HG03575 (cell line): Measurements from ENCODE around the gene TSC22D3.
A peak's percentile ranks its signal among the peaks of the same experiment; 100 is the strongest.
"Not testable (repeated sequence)": the region's sequence is repeated elsewhere in the genome, so short reads cannot be mapped to it uniquely, and the experiment has no call there.

Source experiments
- ATAC-seq: cut with Tn5 transposase; IDR thresholded peaks from one replicate; pipeline ENCODE4 v1.9.1; 2021; ENCODE audit not compliant: unreplicated experiment, insufficient number of reproducible peaks, low FRiP score; ENCODE audit errors: extremely low read depth

The TSC22D3 gene

DNA sequence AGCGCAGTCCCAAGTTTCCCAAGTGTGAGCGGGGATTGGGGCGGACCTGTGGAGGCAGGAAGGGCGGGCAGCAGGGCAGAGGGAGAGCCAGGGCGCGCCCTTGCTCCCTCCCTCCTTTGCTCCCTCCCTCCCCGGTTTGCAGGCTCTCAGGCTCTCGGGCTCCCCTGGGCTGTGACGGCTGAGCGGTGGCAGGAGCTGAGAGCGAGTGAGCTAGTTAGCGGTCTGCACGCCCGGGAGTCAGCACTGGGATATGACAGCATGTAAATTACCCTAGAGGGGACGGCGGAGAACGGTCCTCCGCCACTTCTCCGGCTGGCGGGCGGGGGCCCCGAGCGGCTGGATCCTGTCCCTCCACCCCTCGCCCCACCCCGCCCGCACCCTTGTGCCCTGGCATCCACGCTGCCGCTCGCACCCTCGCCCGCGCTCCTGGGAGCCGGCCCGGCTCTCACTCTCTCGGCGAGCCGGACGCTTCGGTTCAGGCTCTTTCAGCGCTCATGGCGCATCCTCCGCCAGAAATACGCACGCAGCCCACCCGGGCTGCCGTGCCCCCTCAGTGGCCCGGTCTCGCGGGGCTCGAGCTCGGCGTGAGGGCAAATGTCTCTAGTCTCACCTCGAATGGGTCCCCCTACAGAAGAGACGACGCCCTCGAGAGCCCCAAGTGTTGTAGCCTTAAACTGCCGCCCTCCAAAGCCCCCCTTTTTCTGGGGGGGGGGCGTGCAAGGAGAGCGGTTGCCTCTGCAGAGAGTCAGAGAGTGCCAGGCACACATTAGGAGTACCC, at the start of gene TSC22D3:
TSS of gene TSC22D3 (minus strand) at position 54 of the 778 bp plus-strand sequence. CDS start 368 bp downstream, outside the sequence.
- ATAC-seq: no peak

DNA sequence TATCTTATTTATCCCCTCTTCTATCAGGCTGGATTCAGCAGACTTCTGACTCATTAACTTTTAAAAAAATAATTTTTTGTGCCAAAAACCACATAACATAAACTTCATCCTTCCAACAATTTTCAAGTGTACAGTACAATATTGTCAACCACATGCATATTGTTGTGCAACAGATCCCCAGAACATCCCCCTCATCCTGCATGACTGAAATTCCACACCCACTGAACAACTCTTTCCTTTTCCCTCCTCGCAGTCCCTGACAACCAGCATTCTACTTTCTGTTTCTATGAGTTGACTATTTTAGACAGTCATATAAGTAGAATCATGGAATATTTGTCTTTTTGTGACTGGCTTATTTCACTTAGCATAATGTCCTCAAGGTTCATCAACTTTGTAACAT, 47.9 kb upstream of the TSC22D3 start:
- no peak for ATAC-seq

DNA sequence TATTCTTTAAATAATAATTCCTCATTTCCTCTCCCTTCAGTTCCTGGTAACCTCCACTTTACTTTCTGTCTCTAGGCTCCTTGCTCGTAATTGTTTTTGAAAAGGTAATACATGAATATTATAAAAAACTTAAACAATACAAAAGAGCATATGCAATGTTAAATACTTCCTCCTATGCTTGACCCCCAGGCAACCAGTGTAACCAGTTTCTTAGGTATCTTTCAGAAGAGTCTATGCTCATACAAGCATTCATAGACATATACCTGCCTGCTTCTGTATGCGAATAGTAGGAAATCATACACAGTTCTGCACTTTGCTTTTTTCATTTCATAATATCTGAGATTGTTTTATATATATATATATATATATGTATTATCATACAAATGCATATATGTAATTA, 47.5 kb upstream of the TSC22D3 start:
- no peak for ATAC-seq

DNA sequence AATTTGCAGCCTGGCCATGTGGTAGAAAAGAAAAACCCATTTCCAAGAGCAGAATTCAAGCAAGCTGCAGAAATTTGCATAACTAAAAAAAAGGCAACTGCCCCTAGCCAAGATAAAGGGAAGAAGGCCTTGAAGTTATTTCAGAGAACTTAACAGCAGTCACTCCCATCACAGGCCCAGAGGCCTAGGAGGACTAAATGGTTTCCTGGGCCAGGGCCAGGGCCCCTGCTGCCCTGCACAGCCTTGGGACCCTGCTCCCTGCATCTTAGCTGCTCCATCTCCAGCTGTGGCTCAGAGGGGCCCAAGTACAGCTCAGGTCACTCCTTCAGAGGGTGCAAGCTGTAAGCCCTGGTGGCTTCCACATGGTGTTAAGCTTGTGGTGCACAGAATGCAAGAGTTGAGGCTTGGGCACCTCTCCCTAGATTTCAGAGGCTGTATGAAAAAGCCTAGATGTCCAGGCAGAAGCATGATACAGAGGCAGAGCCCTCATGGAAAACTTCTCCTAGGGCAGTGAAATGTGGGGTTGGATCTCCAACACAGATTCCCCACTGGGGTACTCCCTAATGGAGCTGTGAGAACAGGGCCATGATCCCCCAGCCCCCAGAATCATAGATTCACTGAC, 43.4 kb upstream of the TSC22D3 start:
- ATAC-seq: no peak

DNA sequence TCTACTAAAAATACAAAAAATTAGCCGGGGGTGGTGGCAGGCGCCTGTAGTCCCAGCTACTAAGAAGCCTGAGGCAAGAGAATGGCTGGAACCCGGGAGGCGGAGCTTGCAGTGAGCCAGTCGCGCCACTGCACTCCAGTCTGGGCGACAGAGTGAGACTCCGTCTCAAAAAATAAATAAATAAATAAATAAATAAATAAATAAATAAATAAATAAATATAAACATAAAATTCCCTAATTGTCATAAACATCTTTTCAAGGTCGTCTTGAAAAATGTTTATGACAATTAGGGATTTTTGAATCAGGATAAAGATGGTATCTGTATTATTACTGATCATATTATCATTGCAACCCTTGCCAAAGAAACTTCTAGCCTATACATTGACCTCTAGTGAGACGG, 34.5 kb upstream of the TSC22D3 start:
- not testable (repeated sequence) for ATAC-seq

DNA sequence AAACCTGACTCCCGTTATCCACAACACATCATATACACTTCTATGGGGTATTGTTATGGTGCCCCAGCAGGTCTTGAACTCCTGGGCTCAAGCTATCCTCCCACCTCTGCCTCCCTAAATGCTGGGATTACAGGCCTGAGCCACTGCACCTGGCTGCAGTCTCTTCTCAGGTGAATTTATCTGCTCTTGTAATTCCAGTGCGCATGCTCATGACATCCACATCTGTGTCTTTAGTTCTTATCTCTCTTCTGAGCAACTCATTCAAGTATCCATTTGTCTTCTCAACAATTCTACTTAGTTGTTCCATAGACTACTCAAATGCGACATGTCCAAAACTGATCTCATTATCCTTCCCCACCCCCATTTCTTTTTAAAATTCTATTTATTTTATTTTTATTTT, 29.6 kb upstream of the TSC22D3 start:
- no peak for ATAC-seq

DNA sequence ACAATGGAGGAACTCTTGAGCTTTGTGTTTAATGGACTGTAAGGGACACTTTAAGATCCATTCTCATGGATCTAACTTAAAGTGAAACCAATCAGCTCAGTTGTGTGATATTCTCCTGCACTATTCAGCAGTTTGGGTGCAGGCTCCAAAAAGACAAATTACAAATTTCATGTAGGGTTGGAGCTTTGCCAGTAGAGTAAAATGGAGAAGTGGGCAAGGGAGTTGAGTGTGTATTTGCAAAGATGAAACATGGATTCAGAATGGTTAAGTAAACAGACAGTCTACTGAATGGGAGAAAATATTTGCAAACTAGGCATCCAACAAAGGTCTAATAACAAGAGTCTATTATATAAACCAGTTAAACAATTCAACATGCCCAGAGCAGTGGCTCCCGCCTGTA, 28.8 kb upstream of the TSC22D3 start:
- ATAC-seq: no peak

DNA sequence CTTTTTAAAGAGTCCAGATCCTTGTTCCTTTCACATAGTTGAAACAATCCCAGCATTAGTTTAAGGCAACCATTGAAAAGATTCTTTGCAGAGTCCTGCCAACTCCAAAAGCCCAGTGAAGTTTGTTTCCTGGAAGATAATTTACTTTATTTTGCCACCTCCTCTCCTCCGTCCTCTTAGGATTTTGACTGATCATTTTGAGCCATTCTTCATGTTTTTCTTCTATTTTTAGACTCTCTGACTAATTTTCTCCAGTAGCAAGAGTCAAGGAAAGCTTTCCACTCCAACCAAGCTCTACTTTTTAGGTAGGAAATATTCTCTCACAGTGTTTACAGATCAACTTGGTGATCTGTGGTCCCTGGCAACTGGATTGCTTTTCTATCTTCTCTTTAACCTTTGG, 12.2 kb upstream of the TSC22D3 start:
- no peak for ATAC-seq

DNA sequence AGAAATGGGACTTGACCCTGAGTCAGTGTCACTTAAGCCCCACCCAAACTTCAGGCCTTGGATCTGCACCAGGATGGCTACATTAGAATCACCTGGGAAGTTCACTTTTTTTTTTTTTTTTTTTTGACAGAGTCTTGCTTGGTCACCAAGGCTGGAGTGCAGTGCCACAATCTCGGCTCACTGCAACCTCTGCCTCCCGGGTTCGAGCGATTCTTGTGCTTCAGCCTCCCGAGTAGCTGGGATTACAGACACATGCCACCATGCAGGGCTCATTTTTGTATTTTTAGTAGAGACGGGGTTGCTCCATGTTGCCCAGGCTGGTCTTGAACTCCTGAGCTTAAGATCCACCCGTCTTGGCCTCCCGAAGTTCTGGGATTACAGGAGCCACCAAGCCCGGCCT, 4.9 kb upstream of the TSC22D3 start:
- ATAC-seq: no peak

DNA sequence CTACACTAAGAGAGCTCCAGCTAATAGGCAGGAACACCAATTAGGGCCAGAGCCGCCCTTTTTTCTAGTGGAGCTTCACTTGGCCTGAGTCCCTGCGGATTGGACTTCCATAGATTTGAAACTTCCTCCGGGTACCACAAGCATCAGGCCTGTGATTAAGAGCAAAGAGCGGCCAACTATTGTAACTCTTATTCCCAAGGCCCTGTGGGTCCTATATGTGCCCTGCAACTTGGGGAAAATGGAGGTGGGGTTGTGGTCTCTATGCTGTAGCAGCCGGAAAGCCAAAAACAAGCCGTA, 1.9 kb upstream of the TSC22D3 start, which contains the start of gene NCBP2L:
TSS of gene NCBP2L (plus strand) at position 198 of the 297 bp plus-strand sequence. CDS start 16,488 bp downstream, outside the sequence.
- ATAC-seq: no peak

DNA sequence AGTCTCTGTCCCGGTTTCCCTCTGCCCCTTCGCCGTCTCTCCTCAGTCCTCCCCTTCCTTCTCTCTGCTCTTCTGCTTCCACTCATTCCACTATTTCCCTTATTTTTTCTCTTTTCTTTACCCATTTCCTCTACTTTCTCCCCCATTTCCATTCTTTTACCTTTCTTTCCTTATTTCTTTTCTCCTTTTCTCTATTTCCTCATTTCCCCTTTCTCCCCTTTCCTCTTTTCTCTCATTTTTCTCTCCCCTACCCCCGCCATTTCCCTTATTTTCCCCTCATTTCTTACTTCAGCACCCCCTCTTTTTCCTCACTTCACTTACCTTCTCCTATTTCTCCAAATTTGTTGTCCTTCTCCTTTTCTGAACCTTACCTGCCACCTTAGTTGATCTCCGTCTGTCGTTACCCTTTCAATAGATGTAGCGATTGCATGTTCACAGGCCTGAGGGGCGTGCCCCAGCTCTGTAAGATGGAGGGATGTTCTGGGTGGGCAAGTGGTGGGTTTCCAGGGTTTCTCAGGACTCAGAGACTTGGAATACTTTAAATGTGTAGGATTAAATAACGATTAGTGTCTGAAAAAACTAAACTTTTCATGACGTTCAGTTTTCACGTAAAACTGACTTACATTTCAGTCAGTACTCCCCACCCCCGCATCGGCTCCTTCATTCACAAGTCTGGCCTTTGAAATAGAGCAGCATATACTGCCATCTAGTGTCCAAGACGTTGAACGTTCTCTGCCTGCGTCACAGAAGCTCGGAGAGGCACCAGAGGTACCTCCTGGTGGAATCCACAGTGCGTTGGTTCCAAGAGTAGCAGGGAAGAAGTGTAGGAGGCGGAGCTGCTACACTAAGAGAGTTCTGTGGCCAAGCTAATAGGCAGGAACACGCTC, 1.3 kb upstream of the TSC22D3 start:
- ATAC-seq: peak; percentile 46

DNA sequence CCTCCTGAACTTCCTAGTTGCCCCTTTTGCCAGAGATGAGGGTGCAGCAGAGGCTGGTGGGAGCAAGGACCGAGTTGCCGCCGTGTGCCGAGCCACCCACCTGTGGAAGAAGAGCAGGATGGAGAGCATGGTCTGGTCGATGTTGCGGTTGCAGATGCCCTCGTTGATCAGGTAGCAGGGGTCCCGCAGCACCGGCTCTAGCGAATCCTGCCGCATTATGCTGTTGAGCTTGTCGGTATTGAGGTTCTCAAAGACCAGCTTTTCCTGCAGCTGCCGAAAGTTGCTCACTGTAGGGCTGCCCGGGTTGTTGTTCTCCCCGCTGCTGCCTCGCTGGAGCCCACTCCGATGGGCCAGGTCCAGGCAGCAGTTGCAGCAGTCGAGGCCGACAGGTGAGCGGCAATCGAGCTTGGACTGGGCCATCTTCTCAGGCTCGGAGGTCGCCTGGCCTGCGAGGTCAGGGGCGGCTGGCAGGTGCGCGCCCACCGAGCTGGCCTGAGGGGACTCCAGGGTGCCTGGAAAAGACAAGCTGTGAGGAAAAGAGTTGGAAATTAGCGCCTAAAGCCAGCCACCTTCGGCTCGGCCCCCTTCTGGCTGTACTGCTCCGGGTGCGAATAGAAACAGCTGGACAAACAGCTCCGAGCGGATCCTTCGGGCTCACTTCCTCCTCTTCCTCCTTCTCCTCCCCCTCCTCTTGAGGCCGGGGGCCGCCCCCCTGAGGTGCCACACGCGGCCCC, 420 bp downstream of the TSC22D3 start:
- no peak for ATAC-seq

DNA sequence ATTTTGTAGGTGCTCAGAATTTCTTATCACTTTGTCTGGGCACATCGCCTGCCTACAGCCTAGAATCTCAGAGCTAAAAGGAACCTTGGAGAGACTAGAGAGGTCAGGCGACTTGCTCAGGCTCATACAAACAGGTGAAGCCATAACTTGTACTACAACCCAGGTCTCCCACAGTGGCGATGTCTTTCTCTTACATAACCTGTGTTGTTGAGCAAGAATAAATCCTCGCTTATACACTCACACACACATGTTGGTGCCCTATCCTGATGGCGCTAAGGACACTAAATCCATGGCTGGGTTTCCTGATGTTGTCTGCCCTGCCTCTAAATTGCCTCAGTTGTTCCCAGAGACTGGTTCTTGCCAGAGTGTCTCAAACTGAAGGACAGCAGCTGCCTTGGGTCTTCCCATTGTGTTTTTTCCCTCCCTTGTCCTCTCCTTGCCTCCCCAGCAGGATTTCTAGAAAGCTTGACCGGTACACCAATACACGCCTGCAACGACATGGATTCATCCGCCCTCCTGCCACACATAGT, 1.6 kb downstream of the TSC22D3 start:
- no peak for ATAC-seq

DNA sequence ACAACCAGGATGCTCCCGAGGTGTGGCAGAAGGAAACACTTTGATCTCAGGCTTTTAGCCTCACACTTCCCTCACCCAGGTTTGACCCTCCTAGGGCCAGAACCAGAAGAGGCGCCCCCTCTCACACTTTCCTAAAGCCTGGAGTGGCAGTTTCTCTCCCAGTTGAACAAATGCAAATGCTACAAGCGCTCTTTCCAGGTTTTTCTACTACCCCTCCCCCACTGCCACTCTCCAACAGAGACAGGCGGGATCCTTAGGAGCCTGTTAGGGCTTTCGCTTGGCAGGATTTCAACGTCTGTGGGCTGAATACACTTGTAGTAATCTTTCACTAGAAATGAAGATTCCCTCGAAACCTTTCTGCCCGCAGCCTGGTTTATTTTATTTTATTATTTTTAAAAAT, 2.4 kb downstream of the TSC22D3 start:
- ATAC-seq: no peak

DNA sequence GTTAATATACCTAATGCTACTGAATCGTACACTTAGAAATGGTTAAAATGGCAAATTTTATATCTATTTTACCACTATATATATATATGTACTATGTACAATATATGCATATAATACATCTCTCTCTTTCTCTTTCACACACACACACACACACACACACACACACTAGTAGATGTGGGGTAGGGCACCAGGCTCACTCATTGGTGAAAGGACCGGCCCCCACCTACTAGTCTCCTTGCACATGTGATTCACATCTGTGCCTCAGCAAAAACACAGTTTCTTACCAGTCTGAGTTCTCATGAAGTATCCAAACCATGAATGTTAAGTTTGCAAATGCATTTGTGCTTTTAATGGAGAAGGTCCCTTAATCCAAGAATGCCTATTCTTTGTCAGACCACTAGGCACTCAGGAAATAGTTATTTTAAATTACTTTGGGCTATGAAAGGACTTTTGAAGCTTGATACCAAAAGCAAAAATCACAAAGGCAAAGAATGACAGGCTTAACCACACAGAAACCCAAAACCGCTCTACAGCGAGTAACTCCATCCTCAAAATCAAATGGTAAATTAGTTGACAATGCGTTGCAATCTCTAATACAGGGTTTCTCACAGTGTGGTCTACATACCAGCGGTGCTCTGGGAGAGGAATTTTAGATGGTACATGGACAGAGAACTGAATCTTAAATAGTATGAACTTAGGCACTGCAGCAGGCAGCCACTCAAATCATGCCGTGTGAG, 5.8 kb downstream of the TSC22D3 start:
- no peak for ATAC-seq

DNA sequence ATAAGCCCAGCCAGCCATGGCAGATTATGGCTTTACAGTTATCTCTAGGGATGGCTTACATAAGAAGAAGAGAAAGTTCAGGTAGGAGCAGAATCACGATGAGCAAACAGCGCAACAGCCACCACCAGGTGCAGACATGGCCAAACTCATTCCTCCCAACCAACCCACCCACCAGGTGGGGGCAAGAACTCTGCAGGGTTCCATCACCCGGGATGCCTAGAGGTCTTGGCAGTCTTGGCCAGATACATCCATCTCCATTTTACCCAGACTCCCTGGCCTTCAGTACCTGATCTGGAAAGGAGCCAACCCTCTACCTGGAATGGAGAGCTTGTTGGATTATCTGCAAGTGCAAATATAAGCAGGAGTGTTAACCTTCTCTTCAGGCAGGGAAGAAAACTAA, 7.5 kb downstream of the TSC22D3 start:
- no peak for ATAC-seq

DNA sequence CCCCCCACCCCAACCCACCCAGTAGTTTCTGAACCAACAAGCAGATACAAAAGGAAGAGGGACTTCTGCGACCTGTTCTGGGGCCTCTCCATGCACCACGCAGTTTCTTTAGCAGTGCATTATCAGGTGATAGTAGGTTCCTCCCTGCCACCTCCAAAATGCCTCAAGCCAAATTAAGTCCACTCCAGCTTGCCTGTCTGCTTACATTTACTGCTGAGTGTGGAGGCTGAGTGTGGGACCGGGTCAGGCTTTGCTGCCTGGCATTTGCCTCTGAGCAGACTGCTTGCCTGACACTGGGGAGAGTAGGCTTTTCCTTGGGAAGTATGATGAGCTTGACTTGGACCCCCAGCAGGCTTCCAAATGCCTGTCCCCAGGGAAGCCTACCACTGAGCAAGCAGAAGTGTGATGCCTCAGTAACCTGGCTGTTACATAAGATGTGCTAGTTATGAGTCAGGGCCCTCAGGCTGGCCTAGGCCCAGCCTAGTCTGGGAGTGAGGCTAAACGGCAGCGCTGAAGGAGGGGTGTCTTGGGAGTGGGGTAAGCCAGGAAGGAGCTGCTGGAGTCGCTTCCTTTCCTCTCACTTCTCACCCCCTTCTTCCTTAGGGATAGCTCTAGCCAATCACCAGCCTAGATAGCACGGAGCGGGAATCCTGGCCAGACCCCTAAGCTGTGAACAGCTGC, 9.0 kb downstream of the TSC22D3 start:
- ATAC-seq: no peak
